HG02884 (cell line): ENCODE data around the gene CNGA3.
A peak's percentile ranks its signal among the peaks of the same experiment; 100 is the strongest.

Experiments used
- ATAC-seq: cut with Tn5 transposase; IDR thresholded peaks from one replicate; pipeline ENCODE4 v1.9.1; 2021; ENCODE audit warnings: mild to moderate bottlenecking, moderate library complexity; ENCODE audit not compliant: unreplicated experiment

CNGA3 gene

DNA sequence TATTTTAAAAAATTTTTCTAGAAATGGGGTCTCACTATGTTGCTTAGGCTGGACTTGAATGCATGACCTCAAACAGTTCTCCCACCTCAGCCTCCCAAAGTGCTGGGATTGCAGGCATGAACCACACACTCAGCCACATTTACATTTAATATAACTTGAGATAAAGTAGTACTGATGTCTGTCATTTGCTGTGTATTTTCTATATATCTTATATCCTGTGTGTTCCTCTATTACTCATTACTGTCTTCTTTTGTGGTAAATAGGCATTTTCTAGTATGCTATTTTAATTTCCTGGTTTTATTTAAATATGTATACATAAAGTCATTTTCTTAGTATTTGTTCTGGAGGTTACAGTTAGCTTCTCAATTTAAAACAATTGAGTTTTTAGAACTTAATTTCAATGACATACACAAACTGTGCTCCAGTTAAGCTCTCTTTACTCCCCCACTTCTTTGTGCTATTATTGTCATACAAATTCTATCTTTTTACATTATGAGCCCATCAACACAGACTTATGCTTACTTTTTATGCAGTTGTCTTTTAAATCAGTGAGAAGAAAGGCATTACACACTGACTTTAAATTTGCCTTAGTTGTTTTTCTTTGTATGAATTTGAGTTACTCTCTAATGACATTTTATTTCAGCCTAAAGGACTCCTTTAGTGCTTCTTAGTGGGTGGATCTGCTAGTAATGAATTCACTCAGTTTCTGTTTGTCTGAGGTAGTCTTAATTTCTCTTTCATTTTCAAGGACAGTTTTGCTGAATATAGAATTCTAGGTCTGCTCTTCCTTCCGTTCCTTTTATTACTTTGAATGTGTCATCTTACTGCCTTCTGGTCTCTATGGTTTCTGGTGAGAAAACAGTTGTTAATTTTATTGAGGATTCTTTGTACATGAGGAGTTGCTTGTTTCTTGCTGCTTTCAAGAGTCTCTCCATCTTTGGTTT lies 92.2 kb downstream of the CNGA3 start:
- peak; percentile 80 for ATAC-seq

DNA sequence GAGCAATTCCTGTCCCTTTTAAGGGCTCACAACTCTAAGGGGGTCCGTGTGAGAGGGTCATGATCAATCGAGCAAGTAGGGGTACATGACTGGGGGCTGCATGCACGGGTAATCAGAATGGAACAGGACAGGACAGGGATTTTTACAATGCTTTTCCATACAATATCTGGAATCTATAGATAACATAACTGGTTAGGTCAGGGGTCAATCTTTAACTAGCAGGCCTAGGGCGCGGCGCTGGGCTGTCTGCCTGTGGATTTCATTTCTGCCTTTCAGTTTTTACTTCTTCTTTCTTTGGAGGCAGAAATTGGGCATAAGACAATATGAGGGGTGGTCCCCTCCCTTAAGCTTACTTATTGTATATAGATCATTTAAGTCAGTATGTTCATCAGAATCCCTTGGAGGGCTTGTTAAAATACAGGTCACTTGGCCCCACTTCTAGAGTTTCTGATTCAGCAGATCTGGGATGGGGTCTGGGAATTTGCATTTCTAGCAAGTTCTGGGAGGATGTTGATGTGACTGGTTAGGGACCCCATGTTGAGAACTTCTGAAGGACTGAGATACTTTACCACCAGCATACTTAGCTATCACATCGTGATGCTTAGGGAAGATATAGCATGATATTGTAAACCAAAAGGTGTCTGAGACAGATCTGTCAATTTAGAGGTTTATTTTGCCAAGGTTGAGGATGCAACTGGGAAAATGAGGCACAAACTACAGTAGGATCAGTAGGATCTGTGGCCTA lies 95.6 kb downstream of the CNGA3 start:
- no peak for ATAC-seq

DNA sequence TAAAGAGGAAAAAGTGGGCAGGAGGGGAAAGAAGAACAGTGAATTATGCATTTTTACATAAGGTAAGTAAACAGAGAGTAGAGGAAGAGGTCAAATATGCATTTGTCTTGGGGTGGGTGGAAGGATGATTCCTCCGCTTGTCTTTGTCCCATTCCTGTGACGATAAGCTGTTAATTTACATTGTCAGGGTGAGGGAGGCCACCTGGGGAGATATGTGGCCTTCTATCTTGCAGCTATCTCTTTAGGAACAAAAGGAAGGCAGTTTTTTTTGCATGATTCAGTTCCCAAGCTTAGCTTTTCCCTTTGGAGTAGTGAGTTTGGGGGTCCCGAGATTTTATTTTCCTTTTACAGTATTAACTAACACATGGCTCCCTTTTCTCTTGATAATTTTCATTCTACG lies 96.2 kb downstream of the CNGA3 start:
- ATAC-seq, result no peak

DNA sequence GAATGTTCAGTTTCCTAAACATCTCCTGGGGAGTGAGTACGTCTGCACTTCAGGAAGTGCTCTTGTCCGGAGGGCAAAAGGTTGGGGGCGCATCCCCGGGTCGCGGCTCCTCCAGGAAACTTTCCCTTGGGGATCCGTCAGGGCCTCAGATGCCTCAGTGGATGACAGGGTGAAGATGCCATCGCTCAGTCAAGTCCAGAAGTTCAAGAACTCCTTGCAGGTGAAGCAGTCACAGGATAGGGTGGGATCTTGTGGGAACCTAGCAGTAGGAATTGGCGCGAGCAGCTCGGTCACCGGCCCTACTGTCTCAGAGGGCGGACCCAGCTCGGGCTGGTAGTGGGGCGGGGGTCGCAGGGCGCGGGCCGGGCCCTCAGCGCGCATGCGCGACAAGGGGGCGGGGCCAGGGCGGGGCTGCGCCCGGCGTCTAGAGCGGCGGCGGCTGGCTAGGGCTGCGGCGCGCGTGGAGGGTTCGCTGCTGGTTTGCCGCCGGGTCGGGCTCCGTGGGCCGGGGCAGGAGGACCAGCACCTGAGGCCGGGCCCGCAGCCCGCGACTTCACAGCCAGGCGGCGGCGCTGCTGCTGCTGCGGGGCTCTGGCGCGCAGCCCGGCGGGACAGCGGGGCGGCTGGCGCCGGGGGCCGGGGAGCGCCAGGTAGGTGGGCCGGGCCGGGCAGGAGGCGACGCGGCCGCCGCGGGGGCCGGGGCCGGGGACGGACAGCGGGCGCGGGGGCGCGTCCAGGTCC lies 98.3 kb downstream of the CNGA3 start, which contains the start of gene INPP4A:
Gene INPP4A (plus strand): TSS at position 423 of the 741 bp plus-strand sequence. CDS start 75,191 bp downstream, outside the sequence.
- peak; percentile 75 for ATAC-seq

DNA sequence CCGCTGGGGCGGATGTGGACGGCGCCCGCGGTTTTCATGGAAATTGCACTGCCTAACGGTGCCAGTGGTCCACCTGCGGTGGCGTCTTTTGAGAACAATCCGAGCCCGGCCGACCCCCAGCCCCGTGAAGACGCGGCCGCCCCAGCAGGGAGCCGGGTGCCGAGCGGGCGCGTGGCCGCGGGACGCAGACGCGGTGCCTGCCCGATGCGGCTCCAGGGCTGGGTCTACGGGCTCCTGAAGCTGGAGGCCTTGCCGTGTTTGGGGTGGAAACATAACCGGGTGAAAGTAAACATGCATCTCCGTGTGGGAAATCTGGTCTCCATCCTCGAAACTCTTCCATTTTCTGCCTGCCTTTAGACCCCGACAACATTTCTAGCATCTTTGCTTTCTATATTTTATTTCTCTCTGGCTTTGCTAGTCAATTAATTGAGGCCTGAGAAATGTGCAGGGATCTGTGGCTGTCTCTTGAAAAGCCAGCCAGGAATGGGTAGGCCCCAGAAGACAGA lies 99.0 kb downstream of the CNGA3 start:
- ATAC-seq, result peak; percentile 30

DNA sequence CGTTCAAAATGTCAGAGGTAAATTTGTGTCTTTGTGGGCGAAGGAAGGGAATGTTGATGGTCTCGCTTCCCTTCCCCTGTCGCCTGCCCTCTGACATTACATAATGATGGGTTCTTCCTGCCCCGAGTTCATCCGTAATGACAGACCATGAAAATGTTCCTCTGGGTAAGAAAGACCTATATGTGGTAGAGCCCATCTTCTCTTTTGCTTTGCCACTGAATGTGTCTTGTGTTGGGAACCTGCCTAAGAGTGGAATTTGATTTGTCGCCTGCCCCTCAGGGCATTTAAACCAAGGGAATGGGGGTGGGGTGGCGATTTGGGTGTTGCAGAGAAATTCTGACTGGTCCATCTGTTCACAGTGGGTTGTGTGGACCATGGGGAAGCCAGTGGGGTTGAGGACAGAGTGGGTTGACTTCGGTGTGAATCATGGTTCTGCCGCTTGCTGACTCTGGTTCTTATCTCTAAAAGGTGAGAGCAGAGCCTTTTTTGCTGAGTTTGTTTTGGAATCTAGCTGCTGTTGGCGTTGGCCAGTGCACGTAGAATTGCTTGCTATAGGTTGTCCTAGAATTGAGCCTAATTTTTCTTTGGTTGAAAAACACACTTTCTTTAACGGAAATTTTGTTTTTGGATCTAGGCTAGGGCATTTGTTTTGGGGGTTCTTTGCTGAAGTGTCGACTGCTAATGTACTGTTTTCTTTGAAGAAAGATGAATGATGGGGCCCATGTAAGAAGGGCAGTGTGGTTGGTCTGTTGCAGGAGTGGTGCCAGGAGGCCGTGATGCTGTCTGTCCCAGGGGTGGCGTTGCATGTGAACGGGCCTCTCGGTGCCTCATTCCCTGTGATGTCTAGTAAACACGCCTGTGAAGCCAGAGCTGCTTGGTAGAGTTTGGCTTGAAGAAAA lies 99.7 kb downstream of the CNGA3 start:
- ATAC-seq, result no peak

DNA sequence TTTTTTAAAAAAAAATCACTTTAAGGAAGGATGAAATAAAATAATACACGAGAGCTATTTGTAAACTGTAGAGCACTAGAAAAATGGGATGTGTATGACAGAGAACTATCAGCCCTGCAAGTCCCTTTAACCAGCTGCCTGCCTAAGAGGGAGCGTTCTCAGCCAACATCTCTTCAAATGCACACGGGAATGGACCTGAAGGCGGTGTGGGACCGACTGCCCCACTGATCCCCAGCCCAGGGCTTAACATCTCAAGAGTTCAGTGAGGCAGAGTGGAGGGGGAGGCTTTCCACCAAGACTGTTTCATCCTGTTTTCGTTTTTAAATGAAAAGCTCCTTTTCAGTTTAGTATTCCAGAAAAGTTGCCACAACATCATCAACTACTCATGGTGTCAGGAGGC lies 100.6 kb downstream of the CNGA3 start:
- no peak for ATAC-seq
